HL-60 (cell line): ENCODE results near the gene ERCC1.

Experiments used
- CTCF ChIP-seq: IDR thresholded peaks from one replicate; pipeline ENCODE4 v1.5.1; 2011; ENCODE audit warnings: low read length, control low read depth, inconsistent platforms; ENCODE audit not compliant: insufficient read depth
- GABPA ChIP-seq: IDR thresholded peaks from 2 replicates; pipeline ENCODE4 v1.6.1; 2012; ENCODE audit warnings: low read depth
- POLR2AphosphoS5 ChIP-seq: IDR thresholded peaks from 2 replicates; pipeline ENCODE4 v1.6.1; 2012; ENCODE audit warnings: low read depth

GRCh38 chr19:45368737-45369340 lies 54.9 kb downstream of the ERCC1 start:
- TF ChIP-seq CTCF: no peak
- TF ChIP-seq GABPA: no peak
- TF ChIP-seq POLR2AphosphoS5: no peak
